ENCODE measurements around the gene SOD2. TPM values are rescaled to one million over a fixed set of nuclear protein-coding genes. Genes with fewer than 3 reads are reported as not detected.

Gene SOD2
- total RNA-seq, 1 experiment from 2014 or later: 80.5 TPM

GRCh38 chr6:159715166-159715565 is 22.1 kb upstream of the SOD2 start:
- H3K4me1 ChIP-seq (ENCODE audit: insufficient read depth, low read length): no peaks in the 10 kb centered on the region
- H4K91ac ChIP-seq (ENCODE audit: insufficient read length, low read depth, low read length): no peak overlapping the region
- H2BK15ac ChIP-seq (ENCODE audit: low read depth, low read length): no peak overlapping the region
- no peaks in the 10 kb centered on the region for H3K27me3 ChIP-seq (ENCODE audit: insufficient read depth, low read length)
- H2AK5ac ChIP-seq (ENCODE audit: insufficient read length, low read length): no peak overlapping the region
- H3T11ph ChIP-seq (ENCODE audit: low read length): no peak overlapping the region
- H3K9ac ChIP-seq (ENCODE audit: extremely low read depth, insufficient read length, low read length): no peak overlapping the region
- no peaks in the 10 kb centered on the region for H3K9me3 ChIP-seq (ENCODE audit: control insufficient read depth, low read depth, low read length)
- no peak overlapping the region for H2BK20ac ChIP-seq (ENCODE audit: low read depth, low read length, poor library complexity, severe bottlenecking)
- no peak overlapping the region for H2AFZ ChIP-seq (ENCODE audit: low read length)
- H3K79me2 ChIP-seq (ENCODE audit: insufficient read depth, low read length): no peaks in the 10 kb centered on the region; the same call in 1 of the 2 replicates
- Mint-ChIP-seq H3K4me1 (peaks cover 0 to 5% of the 10 kb centered on the region in 2 experiments; a peak in 1 of 4 replicates), H3K27me3 (ENCODE audit: low read depth) (no peaks in the 10 kb centered on the region), H3K9me3 (no peaks in the 10 kb centered on the region), H3K27ac (no peak overlapping the region; a peak in 1 of 7 replicates), H3K4me3 (no peak overlapping the region), H3K36me3 (ENCODE audit: insufficient read depth in 1 of 3, low read depth in 3 of 3) (no peaks in the 10 kb centered on the region)
- WGBS (ENCODE audit: extremely low coverage, insufficient read length, low lambda C conversion rate): no CpG with 5 or more reads among the region's 3 CpGs
- no peak overlapping the region for H3K27ac ChIP-seq (ENCODE audit: insufficient read length, low read depth, low read length)
- no peaks in the 10 kb centered on the region for H4K20me1 ChIP-seq (ENCODE audit: control insufficient read depth, insufficient read depth, insufficient read length)
- no peak for DNase-seq
- TF ChIP-seq CTCF (conservative IDR thresholded peaks at IDR 0.05): no peak
- H2BK120ac ChIP-seq (ENCODE audit: low read depth, low read length, poor library complexity, severe bottlenecking): no peak overlapping the region
- H4K8ac ChIP-seq (replicated peaks; ENCODE audit: insufficient read length, low read depth, low read length): no peak overlapping the region
- H2BK5ac ChIP-seq (ENCODE audit: insufficient read length, low read length): no peak overlapping the region
- H3K14ac ChIP-seq (ENCODE audit: insufficient read depth, low read length): no peak overlapping the region
- H3K23me2 ChIP-seq (ENCODE audit: insufficient read length, low read depth, low read length, poor library complexity, severe bottlenecking): no peaks in the 10 kb centered on the region
- H3K18ac ChIP-seq (ENCODE audit: insufficient read length, low read depth, low read length): no peak overlapping the region
- H3K23ac ChIP-seq (ENCODE audit: insufficient read length, low read depth, low read length): no peak overlapping the region
- H4K5ac ChIP-seq (ENCODE audit: insufficient read length, low read depth, low read length): no peak overlapping the region
- H2BK12ac ChIP-seq (ENCODE audit: insufficient read length, low read depth, low read length): no peak overlapping the region
- H3K79me1 ChIP-seq (ENCODE audit: insufficient read depth, low read depth, low read length, poor library complexity, severe bottlenecking): no peaks in the 10 kb centered on the region
- no peak overlapping the region for H3K4ac ChIP-seq (ENCODE audit: low read depth, low read length)
- no peak overlapping the region for H3K56ac ChIP-seq (ENCODE audit: insufficient read length, low read depth, low read length)
- no peak overlapping the region for H3K4me2 ChIP-seq (ENCODE audit: insufficient read depth, insufficient read length, low read length)

Measured in H9 (cell line).